ENCODE results near the gene GXYLT1.
"Not testable (repeated sequence)": the region's sequence is repeated elsewhere in the genome, so short reads cannot be mapped to it uniquely, and the experiment has no call there.

Gene GXYLT1

DNA sequence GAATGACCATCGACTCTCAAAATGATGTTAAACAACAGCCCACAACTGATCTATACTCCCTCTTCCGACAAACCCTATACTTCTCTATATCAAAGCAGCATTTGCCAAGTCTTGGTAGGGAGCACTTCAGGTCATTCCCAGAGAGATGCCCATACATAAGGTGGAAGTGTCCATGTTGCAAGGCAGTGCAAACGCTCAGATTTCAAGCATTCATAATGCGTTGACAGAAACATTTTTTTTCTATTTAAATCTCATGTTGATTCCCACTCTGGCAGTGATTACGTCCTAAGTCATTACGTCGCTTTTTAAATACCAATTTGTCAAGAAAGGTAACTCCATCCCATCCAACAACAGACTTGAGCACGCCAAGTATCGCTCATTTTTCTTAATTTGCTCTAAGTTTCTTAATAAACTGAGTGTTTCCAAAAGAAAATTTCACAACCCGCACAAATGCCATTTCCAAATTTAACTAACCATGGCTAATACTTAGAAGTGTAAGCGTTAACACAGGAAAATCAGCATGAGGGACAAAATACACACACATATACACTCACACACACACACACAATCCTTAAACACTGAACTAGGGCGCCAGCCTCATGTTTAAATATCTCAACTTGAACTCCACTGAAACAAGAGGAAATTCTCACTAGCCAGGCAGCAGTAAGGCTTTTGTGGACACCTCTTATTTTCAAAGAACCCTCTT, 1.1 kb downstream of the GXYLT1 start:
- peak; percentile 30 to 33 for DNase-seq

DNA sequence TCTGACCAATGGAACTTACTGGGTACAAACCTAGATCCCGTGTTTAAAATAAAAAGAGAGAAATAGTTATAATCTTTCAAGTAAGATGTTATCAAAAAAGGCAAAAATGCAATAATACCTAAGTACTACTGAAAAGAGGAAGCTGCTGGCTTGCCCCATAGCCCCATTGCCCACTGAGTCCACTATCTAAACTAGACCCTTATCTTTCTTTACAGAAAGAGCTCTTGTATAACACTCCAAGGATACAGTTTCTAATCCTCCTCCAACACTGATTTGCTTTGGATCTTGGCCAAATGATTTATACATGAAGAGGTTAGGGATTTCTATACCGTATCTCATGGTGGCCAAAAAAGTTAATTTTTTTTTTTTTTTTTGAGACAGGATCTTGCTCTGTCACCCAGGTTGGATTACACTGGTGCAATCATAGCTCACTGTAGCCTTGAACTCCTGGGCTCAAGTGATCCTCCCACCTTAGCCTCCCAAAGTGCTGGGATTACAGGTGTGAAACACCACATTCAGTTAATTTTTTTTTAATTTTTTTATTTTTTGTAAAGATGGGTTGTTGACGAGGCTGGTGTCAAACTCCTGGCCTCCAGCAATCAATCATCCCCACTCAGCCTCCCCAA, 2.6 kb downstream of the GXYLT1 start:
- no peak for DNase-seq

DNA sequence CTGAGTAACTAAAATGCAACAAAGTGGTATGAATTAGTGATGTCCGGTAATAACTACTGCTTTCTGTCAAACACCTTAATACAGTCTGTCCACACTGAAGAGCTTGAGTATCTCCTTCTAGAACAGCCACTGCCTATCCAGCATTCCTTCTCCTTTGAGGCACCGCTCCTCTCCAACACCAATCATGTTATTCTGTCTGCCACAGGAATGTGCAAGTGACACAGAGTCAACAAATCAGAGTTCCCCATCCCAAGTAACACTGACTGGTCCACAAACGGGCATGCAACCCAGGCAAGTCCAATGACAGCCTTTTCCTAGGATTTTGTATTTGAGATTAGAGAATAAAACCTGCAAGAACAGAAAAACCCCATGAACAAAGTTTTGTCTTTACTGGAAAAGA, 3.8 kb downstream of the GXYLT1 start:
- DNase-seq, result no peak

DNA sequence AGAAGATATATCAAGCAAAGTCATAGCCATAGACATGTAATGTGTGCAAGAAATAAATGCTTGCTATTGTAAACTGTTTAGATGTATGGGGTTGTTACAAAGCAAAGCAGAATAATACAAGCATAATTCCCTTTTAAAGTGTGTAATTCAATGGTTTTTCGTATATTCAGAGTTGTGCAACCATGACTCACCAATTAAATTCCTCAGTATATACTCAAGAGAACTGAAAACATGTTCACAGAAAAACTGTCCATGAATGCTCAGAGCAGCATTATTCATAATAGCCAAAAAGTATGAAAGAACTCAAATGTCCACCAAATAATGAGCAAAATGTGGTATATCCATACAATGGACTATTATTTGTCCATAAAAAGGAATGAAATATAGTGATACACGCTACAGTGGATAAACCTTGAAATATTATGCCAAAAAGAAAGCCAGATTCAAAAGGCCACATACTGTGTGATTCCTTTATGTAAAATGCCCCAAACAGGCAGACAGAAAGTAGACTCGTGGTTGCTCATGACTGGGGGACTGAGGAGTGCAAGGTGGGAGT, 9.3 kb downstream of the GXYLT1 start:
- peak; percentile 24 to 48 for DNase-seq

DNA sequence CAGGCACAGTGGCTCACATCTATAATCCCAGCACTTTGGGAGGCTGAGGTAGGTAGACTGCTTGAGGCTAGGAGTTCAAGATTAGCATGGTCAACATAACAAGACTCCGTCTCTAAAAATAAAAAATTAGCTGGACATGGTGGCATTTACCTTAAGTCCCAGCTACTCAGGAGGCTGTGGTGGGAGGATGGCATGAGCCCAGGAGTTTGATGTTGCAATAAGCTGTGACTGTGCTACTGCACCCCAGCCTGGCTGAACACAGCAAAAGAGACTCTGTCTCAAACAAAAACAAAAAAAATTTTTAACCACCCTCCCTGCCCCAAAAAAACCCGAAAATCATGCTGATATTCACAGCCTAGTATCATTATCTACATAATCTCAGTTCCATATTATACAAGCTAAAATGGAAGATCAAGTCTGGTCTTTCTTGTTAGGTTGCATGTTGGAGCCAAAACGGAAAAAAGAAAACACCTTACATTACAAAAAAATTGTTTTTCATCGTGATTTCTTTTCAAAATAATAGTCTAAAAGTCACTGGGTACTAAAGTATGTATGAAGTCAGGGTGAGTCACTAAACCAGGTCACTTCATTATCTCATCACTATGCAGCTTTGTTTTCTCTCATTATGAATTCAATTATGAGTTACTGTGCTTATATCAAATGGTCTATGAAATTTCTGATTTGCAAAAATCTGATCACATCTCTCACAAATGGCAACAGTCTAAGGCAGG, 13.8 kb downstream of the GXYLT1 start:
- DNase-seq, result no peak

- peak; percentile 47 to 82 for DNase-seq
These were observed 15.0 kb downstream of the GXYLT1 start for GRCh38 chr12:42129595-42130204.

- no peak for DNase-seq
These were observed 15.8 kb downstream of the GXYLT1 start for GRCh38 chr12:42128888-42129287.

GRCh38 chr12:42128327-42128726, 16.3 kb downstream of the GXYLT1 start:
- no peak for DNase-seq

DNA sequence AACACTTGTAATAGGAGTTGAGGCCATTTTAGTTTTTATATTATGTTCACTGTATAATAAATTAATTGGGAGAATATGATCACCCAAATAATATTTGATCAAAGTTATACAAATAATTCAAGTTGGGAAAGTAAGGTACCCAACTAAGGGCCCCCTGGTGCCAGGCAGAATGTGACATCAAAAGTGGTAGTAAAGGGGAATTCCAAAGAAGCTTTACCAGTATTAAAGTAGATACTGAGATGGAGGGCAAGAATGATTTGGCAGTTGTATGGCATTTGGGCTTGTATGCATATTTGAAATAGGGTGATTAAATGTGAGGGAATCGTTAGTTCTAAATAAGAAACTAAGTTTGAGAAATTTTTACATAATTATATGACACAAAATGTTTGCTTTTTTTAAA, 17.7 kb downstream of the GXYLT1 start:
- DNase-seq, result no peak

GRCh38 chr12:42125388-42125767, 19.3 kb downstream of the GXYLT1 start:
- no peak for DNase-seq

DNA sequence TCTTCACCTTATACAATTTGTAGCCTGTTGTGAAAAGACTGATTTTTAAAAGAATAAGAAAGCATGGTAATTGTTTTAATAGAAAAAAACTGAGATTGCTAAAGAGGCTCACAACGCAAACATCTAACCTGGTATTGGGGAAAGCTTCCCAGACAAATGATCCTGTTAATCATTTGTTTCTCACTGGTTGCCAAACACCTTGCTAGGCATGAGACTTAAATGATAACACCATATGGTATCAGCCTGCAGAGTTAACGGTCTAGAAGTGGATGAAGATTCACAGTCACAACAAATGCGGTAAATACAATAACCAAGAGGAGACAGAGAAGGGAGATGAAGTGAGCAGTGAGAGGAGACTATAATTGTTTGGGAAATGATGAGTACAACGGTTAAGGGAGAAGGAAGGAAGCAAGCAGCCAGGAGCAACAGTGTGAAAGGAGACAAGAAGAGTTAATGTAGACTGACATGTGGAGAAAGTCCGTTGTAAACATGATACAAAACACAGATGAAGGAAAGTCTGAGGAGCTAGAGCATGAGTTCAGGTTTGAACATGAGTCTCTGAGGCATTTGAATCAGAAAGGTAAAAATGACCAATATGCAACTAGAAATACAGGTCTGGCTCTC, 19.8 kb downstream of the GXYLT1 start:
- DNase-seq, result no peak

DNA sequence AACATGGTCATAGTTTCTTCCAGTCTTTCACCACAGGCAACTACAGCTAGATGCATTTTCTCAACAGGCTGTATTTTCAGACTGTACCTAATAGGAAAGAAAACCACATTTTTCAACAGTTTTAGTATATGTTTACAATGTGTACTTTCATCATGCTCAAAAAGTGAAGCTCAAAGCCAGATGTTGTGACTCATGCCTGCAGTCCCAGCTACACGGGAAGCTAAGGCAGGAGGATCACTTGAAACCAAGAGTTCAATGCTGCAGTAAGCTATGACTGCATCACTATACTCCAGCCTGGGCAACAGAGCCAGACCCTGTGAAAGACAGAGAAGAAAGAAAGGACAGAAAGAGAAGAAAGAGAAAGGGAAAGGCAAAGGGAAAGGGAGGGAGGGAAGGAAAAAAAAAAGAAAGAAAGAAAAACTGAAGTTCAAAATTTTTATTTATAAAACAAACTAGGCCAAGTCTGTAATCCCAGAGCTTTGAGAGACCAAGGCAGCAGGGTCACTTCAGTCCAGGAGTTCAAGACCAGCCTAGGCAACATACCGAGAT, 25.5 kb downstream of the GXYLT1 start:
- DNase-seq, result no peak

DNA sequence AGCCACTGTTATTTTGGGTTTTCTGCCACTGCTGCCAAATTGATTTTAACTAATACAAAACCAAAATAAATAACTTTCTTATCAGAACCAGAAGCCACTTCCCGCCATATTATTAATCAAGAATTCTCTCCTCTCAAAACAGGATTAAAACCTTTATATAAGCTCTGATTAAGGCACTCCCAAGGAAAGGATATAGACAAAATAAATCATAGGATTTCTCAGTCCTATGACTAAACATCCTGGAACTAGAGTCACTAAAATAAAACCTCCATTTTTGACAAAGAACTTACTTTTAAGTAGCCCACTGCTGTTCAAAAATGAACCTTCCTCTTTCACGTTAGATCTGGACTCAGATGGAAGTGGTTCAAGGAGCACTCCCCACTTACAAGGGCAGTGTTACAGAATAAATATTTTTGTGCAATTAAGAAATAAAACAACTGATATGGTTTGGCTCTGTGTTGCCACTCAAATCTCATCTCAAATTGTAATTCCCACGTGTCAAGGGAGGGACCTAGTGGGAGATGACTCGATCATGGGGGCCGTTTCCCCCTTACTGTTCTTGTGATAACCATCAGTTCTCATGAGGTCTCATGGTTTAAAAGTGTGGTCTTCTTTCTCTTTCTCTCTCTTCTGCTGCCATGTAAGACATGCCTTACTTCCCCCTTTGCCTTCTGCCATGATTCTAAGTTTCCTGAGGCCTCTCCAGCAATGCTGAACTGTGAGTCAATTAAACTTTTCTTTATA, 26.4 kb downstream of the GXYLT1 start:
- no peak for DNase-seq

GRCh38 chr12:42109031-42109430, 35.6 kb downstream of the GXYLT1 start:
- DNase-seq, result no peak

GRCh38 chr12:42106791-42107190, 37.9 kb downstream of the GXYLT1 start:
- not testable (repeated sequence) for DNase-seq

DNA sequence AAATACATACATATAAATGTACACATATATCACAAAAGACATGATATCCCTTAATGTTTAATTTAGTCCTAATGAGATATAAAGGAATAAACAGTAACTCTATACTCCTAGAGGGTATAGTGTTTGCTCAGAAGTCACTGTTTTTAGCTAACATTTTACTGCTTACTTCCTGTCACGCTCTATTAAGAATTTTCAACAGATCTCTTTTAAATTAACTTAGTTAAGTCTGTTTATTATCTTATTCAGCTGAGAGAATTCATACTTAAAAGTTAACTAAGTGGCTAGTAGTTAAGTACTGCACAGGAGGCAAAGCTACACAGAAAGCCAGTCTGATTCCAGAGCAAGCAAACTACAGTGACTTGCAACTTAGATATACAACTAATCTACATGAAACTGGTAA, 39.9 kb downstream of the GXYLT1 start:
- DNase-seq, result no peak

DNA sequence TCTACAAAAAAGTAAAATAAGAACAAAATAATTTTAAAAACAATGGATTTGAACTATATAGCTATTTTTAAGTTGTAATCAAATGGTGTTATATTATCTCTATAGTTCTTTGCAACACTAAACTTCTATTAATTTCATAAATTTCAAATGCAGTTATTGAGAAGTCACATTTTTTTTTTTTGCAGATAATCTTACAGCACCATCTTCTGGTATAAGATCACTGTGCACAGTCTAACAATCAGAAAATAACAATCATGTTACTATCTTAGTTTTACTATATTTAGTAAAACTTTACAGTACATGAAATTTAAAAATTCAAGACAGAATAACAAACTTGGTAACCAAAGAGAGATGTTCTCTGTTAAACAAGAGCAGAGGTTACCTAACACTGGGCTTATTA, 40.6 kb downstream of the GXYLT1 start:
- no peak for DNase-seq

GRCh38 chr12:42103155-42103554, 41.5 kb downstream of the GXYLT1 start:
- no peak for DNase-seq

- no peak for DNase-seq
These were observed 42.0 kb downstream of the GXYLT1 start for GRCh38 chr12:42102720-42103119.

DNA sequence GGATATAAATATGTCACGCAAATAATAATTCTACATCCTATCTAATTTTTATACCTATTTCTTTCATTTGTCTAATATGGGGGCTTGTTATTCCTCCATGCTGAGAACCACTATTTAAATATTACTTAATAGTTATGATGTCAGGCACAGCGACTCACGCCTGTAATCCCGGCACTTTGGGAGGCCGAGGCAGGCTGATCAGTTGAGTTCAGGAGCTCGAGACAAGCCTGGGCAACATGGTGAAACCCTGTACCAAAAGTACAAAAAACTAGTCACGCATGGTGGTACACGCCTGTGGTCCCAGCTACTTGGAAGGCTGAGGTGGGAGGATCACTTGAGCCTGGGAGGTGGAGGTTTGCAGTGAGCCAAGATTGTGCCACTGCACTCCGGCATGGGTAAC, 45.2 kb downstream of the GXYLT1 start:
- DNase-seq, result no peak

DNA sequence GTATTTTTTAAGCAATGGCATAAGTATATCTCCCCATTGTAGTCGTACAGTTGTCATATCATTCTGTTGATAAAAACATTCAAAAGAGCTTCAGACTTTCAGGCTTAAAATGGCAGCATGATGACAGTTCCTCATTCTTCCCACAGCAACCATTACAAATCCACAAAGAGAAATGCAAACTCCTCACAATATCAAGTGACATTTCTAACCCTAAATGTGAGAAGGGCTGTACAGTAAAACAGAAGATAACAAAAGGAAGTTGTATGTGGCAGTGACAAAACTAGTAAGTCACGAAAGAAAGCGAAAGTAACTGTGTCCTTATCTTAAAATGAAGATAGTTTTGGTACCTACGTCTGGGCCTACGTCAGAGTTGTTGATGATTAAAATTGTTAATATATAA, 46.7 kb downstream of the GXYLT1 start:
- DNase-seq, result peak; percentile 66 to 72

DNA sequence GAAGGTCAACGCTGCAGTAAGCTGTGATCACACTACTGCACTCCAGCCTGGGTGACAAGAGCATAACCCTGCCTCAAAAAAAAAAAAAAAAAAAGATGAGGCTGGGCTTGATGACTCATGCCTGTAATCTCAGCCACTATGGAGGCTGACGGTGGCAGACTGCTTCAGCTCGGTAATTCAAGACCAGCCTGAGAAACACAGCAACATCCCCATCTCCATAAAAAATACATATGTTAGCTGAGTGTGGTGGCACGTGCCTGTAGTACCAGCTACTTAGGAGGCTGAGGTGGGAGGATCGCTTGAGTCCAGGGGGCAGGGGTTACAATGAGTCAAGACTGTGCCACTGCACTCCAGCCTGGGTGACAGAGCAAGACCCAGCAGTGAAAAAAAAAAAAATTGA, 50.4 kb downstream of the GXYLT1 start:
- DNase-seq, result no peak
